ENCODE results near the gene NUP107.

NUP107 gene

GRCh38 chr12:68780731-68781130, 94.0 kb downstream of the NUP107 start:
- TF ChIP-seq PAX5 (IDR thresholded peaks at IDR 0.05; ENCODE audit: insufficient read depth, low read length, severe bottlenecking) (no peak), POLR2A (IDR thresholded peaks at IDR 0.05; ENCODE audit: low read depth, low read length) (no peak), TAF1 (IDR thresholded peaks at IDR 0.05; ENCODE audit: low read depth, low read length) (no peak)
- FAIRE-seq (no peak), DNase-seq (ENCODE audit: insufficient read length, low spot score) (no peak)

- TF ChIP-seq POLR2A (IDR thresholded peaks at IDR 0.05; ENCODE audit: low read depth, low read length) (no peak), POLR2AphosphoS5 (IDR thresholded peaks at IDR 0.05; ENCODE audit: low read depth, low read length) (no peak), TAF1 (IDR thresholded peaks at IDR 0.05; ENCODE audit: low read depth, low read length) (no peak), PAX5 (IDR thresholded peaks at IDR 0.05; ENCODE audit: insufficient read depth, low read length, severe bottlenecking) (no peak), SPI1 (IDR thresholded peaks at IDR 0.05; ENCODE audit: low read depth, low read length) (no peak)
- FAIRE-seq (no peak), DNase-seq (ENCODE audit: insufficient read length, low spot score) (no peak)
Observed at GRCh38 chr12:68781728-68782127, 95.0 kb downstream of the NUP107 start.

GRCh38 chr12:68784015-68784414, 97.2 kb downstream of the NUP107 start:
- TF ChIP-seq TAF1 (IDR thresholded peaks at IDR 0.05; ENCODE audit: low read depth, low read length), result no peak
- no peak for TF ChIP-seq POU2F2 (IDR thresholded peaks at IDR 0.05; ENCODE audit: low read depth, low read length)
- no peak for TF ChIP-seq PAX5 (IDR thresholded peaks at IDR 0.05; ENCODE audit: insufficient read depth, low read length, severe bottlenecking)
- no peak for TF ChIP-seq POLR2A (IDR thresholded peaks at IDR 0.05; ENCODE audit: low read depth, low read length)
- no peak for TF ChIP-seq POLR2AphosphoS5 (IDR thresholded peaks at IDR 0.05; ENCODE audit: low read depth, low read length)
- TF ChIP-seq SPI1 (IDR thresholded peaks at IDR 0.05; ENCODE audit: low read depth, low read length), result no peak
- FAIRE-seq (no peak), DNase-seq (ENCODE audit: insufficient read length, low spot score) (no peak)

GRCh38 chr12:68785358-68785757, 98.6 kb downstream of the NUP107 start:
- DNase-seq (ENCODE audit: insufficient read length, low spot score) (no peak), FAIRE-seq (no peak)
- TF ChIP-seq PAX5 (IDR thresholded peaks at IDR 0.05; ENCODE audit: insufficient read depth, low read length, severe bottlenecking) (no peak), SPI1 (IDR thresholded peaks at IDR 0.05; ENCODE audit: low read depth, low read length) (no peak), POLR2AphosphoS5 (IDR thresholded peaks at IDR 0.05; ENCODE audit: low read depth, low read length) (no peak), POLR2A (IDR thresholded peaks at IDR 0.05; ENCODE audit: low read depth, low read length) (no peak), POU2F2 (IDR thresholded peaks at IDR 0.05; ENCODE audit: low read depth, low read length) (no peak), TAF1 (IDR thresholded peaks at IDR 0.05; ENCODE audit: low read depth, low read length) (no peak)

GRCh38 chr12:68785823-68786222, 99.0 kb downstream of the NUP107 start:
- DNase-seq (ENCODE audit: insufficient read length, low spot score) (no peak), FAIRE-seq (no peak)
- TF ChIP-seq POLR2AphosphoS5 (IDR thresholded peaks at IDR 0.05; ENCODE audit: low read depth, low read length) (no peak), POU2F2 (IDR thresholded peaks at IDR 0.05; ENCODE audit: low read depth, low read length) (no peak), PAX5 (IDR thresholded peaks at IDR 0.05; ENCODE audit: insufficient read depth, low read length, severe bottlenecking) (no peak), SPI1 (IDR thresholded peaks at IDR 0.05; ENCODE audit: low read depth, low read length) (no peak), POLR2A (IDR thresholded peaks at IDR 0.05; ENCODE audit: low read depth, low read length) (no peak), TAF1 (IDR thresholded peaks at IDR 0.05; ENCODE audit: low read depth, low read length) (no peak)

GRCh38 chr12:68786929-68787328, 100.2 kb downstream of the NUP107 start:
- FAIRE-seq (no peak), DNase-seq (ENCODE audit: insufficient read length, low spot score) (no peak)
- no peak for TF ChIP-seq POLR2AphosphoS5 (IDR thresholded peaks at IDR 0.05; ENCODE audit: low read depth, low read length)

- no peak for FAIRE-seq
- no peak for DNase-seq (ENCODE audit: insufficient read length, low spot score)
- no peak for TF ChIP-seq PAX5 (IDR thresholded peaks at IDR 0.05; ENCODE audit: insufficient read depth, low read length, severe bottlenecking)
- no peak for TF ChIP-seq POU2F2 (IDR thresholded peaks at IDR 0.05; ENCODE audit: low read depth, low read length)
- no peak for TF ChIP-seq TAF1 (IDR thresholded peaks at IDR 0.05; ENCODE audit: low read depth, low read length)
- no peak for TF ChIP-seq SPI1 (IDR thresholded peaks at IDR 0.05; ENCODE audit: low read depth, low read length)
- TF ChIP-seq POLR2A (IDR thresholded peaks at IDR 0.05; ENCODE audit: low read depth, low read length), result no peak
- TF ChIP-seq POLR2AphosphoS5 (IDR thresholded peaks at IDR 0.05; ENCODE audit: low read depth, low read length), result no peak
Observed at GRCh38 chr12:68788554-68789143, 101.9 kb downstream of the NUP107 start.

GRCh38 chr12:68789144-68789878, 102.5 kb downstream of the NUP107 start:
- DNase-seq (ENCODE audit: insufficient read length, low spot score) (no peak), FAIRE-seq (no peak)
- TF ChIP-seq POLR2A (IDR thresholded peaks at IDR 0.05; ENCODE audit: low read depth, low read length) (no peak), TAF1 (IDR thresholded peaks at IDR 0.05; ENCODE audit: low read depth, low read length) (no peak), SPI1 (IDR thresholded peaks at IDR 0.05; ENCODE audit: low read depth, low read length) (no peak), POLR2AphosphoS5 (IDR thresholded peaks at IDR 0.05; ENCODE audit: low read depth, low read length) (no peak), POU2F2 (IDR thresholded peaks at IDR 0.05; ENCODE audit: low read depth, low read length) (no peak), PAX5 (IDR thresholded peaks at IDR 0.05; ENCODE audit: insufficient read depth, low read length, severe bottlenecking) (no peak)

- no peak for DNase-seq (ENCODE audit: insufficient read length, low spot score)
- no peak for TF ChIP-seq POLR2A (IDR thresholded peaks at IDR 0.05; ENCODE audit: low read depth, low read length)
- no peak for TF ChIP-seq PAX5 (IDR thresholded peaks at IDR 0.05; ENCODE audit: insufficient read depth, low read length, severe bottlenecking)
- no peak for FAIRE-seq
Observed at GRCh38 chr12:68790081-68790951, 103.5 kb downstream of the NUP107 start.

GRCh38 chr12:68790952-68791234, 104.1 kb downstream of the NUP107 start:
- FAIRE-seq, result no peak
- TF ChIP-seq POLR2AphosphoS5 (IDR thresholded peaks at IDR 0.05; ENCODE audit: low read depth, low read length) (no peak), POLR2A (IDR thresholded peaks at IDR 0.05; ENCODE audit: low read depth, low read length) (no peak), SPI1 (IDR thresholded peaks at IDR 0.05; ENCODE audit: low read depth, low read length) (no peak), TAF1 (IDR thresholded peaks at IDR 0.05; ENCODE audit: low read depth, low read length) (no peak), PAX5 (IDR thresholded peaks at IDR 0.05; ENCODE audit: insufficient read depth, low read length, severe bottlenecking) (no peak)
- no peak for DNase-seq (ENCODE audit: insufficient read length, low spot score)

Data from GM12891 (cell line).